ENCODE data around the gene VWDE.

The VWDE gene

DNA sequence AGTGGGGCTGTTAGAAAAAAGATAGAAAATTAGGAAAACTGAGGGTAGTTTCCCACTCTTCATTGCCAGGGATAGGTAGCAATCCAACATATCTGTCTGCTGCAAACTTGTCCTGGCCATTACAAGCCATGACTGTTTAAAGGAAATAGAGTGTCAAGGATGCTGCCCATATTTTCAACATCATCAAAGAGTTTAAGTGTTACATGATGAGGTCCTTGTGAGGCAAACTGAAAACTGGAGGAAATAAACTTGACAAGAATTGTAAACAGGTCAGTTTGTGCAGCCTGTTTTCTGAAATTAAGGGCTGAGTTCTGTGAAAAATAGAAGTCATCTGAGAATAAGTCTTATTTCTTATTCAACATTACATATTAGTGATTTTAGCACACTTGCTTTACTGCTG is 78.0 kb downstream of the VWDE start:
- DNase-seq = no peak

DNA sequence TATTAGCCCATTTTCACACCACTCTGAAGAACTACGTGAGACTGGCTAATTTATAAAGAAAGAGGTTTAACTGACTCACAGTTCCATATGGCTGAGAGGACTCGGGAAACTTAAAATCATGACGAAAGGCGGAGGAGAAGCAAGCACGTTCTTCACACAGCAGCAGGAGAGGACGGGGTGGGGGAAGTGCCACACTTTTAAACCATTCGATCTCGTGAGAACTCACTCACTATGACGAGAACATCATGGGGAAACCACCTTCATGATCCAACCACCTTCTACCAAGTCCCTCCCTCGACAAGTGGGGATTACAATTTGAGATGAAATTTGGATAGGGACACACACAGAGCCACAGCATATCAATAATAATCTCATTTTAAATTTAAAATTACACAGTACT is 80.2 kb downstream of the VWDE start:
- no peak for DNase-seq

DNA sequence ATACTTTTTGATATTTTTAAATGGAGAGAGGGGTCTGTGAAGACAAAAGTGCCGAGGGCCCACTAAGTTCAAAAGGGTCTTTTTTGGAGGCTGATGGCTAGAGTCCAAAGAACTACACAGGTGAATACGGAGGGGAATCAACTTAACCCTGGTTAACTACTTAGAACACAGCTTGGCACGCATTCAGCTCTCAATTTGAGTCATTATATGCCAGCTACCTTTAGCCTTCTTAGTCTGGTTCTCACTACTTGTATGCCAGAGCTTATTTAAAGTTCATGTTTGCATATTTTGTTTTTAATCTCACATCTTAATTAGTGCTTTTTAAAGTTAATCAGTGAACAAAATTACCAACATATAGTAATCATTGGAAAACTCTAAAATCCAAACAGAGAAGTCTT is 80.8 kb downstream of the VWDE start:
- DNase-seq = no peak

DNA sequence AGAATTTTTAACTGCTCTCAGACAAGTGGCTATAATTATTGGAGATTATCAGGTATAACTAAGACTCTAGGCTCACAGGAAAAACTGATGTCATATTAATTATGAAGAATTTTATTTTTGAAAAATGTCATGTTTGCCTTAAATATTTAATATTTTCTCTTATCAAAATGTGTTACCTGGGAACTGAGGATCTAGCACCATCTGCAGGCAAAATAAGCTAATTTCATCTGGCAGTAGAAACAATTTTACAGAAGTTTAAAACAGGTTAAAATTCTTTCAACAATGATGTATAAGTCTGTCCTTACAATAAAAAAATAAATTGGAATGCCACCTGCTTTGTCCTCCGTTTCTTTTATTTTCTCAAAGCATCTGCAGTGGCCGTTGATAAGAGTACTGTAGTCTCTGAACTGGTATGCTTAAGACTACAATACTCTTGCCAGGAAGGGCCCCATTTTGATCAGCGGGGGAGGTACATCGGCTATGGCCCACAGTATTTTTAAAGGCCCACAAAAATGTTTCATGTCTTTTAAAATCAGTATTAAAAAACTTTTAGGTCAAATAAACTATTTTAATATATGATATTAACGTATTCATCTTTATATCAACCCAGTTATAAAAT is 81.3 kb downstream of the VWDE start:
- DNase-seq = no peak

DNA sequence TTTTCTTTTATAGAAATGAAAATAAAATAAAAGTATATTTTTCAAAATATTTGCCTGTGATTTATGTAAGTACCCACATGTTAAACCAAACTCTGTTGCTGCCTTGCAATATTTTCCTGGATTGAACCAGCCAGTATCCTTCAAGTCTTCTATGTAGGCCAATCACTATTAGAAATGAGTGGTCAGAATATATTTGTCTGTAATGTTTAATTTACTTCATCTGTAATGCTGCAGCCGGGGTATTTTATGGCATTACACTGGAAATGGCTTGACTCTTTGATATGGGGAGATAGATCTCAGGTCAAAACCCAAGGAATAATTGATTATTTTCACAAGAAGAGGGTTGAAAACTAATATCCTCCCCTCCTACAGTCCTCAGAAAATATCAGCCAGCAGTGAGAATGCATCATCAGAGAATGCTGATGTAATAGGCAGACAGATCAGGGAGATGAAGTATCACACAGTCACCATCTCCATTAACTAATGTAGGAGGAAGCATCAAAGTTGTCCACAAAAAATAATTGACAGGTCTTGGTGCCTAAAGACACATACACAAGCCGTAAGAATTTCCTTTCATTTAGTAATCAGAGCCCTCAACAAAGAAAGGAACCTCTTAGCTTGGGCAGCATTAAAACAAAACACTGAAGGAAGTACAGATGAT is 82.5 kb downstream of the VWDE start:
- no peak for DNase-seq

DNA sequence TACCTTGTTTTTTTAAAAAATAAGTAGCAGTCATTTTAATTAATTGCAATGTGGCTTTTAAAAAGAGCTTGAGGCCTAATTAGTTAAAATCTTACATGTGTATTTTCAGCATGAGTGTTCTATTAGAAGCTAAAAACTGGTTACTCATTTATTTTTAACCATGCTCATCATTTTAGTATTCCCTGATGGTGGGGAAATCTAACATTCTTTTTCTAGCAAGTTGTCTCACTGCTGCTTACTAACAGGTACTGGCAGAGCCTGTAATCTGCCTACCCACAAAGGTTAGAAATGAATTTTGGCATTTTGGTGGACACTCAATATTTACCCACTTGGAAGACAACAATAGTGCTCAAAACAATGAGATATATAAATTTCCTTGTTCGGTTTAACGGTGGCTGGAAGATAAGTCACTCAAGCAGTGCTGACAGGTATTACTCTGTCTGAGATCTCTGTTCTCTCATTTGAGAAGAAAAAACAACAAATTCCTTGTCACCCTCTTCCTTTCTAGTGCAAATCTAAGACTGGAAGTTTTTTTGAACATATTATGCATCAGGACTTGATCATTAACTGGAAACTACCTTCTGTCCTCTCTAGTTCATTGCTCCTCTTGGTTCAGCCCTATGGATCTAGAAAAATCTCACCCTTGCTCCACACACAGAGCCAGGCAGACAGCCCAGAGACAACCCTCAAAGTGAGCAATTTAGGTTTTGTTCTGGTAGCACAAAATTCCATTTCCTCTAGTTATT is 83.3 kb downstream of the VWDE start:
- no peak for DNase-seq

GRCh38 chr7:12317675-12318074 is 86.0 kb downstream of the VWDE start:
- DNase-seq = no peak

- no peak for DNase-seq
Measured at GRCh38 chr7:12316925-12317324, 86.7 kb downstream of the VWDE start.

GRCh38 chr7:12315049-12315448 is 88.6 kb downstream of the VWDE start:
- no peak for DNase-seq

DNA sequence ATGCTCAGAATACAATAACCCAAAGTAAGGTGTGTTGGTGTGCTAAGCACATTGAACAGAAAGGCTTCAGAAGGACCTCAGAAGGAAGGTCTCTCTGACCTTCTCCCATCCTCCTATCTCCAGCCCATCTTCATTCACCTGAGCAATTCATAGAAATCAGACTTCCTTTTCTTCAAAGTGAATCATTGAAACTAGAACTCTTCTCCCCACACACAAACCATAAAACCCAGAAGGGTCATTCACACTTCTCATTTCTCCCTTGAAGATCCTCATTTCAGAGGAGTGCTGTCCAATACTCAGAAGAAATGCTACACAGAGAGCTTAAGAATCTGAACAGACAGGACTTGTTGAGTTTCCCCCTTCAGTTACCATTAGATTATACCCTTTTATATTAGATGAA is 89.5 kb downstream of the VWDE start:
- DNase-seq = no peak

GRCh38 chr7:12305502-12305901 is 98.2 kb downstream of the VWDE start:
- DNase-seq = no peak

- DNase-seq = no peak
Measured at GRCh38 chr7:12303495-12303894, 100.2 kb downstream of the VWDE start.

GRCh38 chr7:12303062-12303461 is 100.6 kb downstream of the VWDE start:
- DNase-seq = no peak

DNA sequence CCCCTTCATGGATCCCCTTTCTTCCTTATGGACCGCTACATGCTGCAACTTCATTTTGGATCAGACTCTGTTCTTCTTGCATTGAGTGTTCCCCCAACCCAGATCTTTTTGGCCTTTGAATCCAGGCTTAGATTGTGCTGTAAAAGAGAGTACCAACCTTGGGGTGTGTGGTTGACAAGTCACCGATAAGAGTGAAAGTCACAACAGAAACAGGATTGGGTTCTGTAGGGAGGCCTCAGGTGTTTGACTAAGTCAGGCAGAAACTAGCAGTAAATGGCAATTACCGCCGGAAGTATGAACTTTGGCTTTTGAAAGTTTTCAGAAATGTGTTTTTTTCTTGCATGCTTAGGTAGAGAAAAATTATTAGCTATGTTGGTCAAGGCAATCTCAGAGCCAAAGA is 103.2 kb downstream of the VWDE start:
- DNase-seq = no peak

DNA sequence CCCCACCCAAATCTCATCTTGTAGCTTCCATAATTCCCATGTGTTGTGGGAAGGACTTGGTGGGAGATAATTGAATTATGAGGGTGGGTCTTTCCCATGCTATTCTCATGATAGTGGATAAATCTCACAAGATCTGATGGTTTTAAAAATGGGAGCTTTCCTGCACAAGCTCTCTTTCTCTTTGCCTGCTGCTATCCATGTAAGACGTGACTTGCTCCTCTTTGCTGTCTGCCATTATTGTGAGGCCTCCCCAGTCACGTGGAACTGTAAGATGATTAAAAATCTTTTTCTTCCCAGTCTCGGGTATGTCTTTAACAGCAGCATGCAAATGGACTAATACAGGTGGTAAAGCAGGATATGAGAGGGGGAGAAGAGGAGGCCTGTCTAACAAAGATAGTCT is 104.3 kb downstream of the VWDE start:
- no peak for DNase-seq

- DNase-seq = no peak
Measured at GRCh38 chr7:12297283-12298108, 106.2 kb downstream of the VWDE start.

- no peak for DNase-seq
Measured at GRCh38 chr7:12296051-12296570, 107.6 kb downstream of the VWDE start.

DNA sequence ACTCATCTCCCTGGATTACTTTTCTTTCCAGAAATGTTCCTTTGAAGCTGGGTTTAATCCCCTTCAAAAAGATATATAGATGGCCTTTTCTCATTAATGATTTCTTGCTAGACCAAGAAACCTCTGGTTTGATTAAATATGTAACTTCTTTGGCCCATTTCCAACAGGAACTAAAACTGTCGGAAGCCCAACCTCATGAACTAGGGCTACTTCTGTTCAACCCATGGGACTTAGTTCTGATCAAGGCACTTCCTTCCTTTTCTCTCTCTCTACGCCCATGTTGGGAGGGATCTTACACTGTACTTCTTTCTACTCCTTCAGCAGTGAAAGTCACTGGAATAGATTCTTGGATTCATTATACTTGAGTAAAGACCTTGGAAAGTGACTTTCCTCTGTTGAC is 109.0 kb downstream of the VWDE start:
- no peak for DNase-seq

- no peak for DNase-seq
Measured at GRCh38 chr7:12291870-12292269, 111.8 kb downstream of the VWDE start.

- no peak for DNase-seq
Measured at GRCh38 chr7:12290761-12291160, 112.9 kb downstream of the VWDE start.

DNA sequence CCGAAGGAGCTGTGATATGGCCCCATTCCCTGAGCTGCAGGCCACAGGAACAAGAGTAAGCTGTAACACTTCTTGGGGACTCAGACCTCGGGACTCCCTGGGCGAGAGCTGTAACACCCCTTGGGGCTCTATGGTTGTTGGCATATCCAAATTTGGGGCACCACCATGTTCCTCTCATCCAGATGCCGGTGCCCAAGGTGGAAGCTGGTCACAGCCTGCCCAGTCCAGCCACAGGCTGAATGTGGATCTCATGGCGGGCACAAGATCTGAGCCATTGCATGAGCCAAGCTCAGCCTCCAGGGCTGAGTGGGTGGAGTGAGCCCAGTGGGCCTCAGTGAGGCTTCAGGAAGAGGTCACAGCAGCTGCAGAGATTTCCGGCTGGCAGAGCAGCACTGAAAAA is 113.7 kb downstream of the VWDE start:
- no peak for DNase-seq

GRCh38 chr7:12287901-12288300 is 115.8 kb downstream of the VWDE start:
- no peak for DNase-seq

DNA sequence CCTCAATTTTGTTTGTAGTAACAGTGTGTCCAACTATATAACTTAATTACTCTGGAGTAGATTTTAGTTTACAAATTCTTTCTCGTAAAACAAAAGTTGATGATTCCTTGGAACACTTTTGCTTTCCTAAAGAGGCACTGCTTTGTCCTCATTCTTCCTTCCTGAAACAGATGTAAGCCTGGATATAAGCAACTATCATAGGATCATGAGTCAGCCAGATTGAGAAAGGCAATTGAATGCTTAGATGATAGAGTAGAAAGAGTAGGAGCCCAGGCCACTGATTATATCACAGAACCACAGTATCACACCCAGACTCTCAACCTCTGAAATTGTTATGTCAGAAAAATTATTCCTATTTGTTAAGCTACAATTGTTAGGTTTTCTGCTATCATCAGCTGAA is 122.6 kb downstream of the VWDE start:
- DNase-seq = no peak

Data from activated gamma-delta T cell treated with Interleukin-2 at 50 U/mL for 16 hours (primary cell).